GM12878 (cell line): ENCODE data around the gene ARHGAP15.

Source experiments
- RAD21 ChIP-seq: IDR thresholded peaks from 2 replicates; pipeline ENCODE4 v1.6.1; 2011; ENCODE audit warnings: mild to moderate bottlenecking, low read depth, low read length, moderate library complexity; ENCODE audit not compliant: insufficient read depth
- TF ChIP-seq, protein P1 (sequence below), 3 experiments: IDR thresholded peaks in 2 of 3; conservative IDR thresholded peaks in 1 of 3; 2 replicates each; pipeline ENCODE4 v1.5.1; 2011; ENCODE audit warnings: low read depth in 3 of 3, low read length in 3 of 3, mild to moderate bottlenecking in 3 of 3, control low read depth in 2 of 3, moderate library complexity in 2 of 3, inconsistent platforms in 1 of 3, mixed read lengths in 1 of 3; ENCODE audit not compliant: control insufficient read depth in 2 of 3, insufficient read depth in 1 of 3; ENCODE audit errors: extremely low read depth in 1 of 3
- TF ChIP-seq, protein P2 (sequence below): fragments of 450-650 bp; formaldehyde crosslinking; IDR thresholded peaks from 2 replicates; pipeline ENCODE4 v1.4.0; 2020; ENCODE audit warnings: mild to moderate bottlenecking, moderate library complexity

DNA sequence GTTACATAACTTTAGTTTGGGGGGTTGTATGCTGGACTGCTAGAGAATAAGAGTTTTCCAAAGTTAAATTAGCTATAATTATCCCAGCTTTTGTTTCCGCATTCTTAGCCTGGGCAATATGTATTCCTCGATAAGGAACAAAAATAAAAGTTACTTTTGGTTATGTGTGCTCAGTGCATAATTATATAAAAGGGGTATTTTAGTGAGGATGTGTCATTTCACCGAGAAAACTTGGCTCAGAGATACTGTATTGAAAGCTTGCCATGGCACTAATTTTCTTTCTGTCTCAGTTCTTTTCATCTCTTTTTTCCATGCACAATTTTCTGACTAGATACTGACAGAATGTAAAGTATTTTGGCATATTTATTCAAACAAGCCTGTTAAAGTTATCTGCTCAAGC, 28.2 kb downstream of the ARHGAP15 start:
- TF ChIP-seq RAD21, result no peak
- TF ChIP-seq, protein P1, sequence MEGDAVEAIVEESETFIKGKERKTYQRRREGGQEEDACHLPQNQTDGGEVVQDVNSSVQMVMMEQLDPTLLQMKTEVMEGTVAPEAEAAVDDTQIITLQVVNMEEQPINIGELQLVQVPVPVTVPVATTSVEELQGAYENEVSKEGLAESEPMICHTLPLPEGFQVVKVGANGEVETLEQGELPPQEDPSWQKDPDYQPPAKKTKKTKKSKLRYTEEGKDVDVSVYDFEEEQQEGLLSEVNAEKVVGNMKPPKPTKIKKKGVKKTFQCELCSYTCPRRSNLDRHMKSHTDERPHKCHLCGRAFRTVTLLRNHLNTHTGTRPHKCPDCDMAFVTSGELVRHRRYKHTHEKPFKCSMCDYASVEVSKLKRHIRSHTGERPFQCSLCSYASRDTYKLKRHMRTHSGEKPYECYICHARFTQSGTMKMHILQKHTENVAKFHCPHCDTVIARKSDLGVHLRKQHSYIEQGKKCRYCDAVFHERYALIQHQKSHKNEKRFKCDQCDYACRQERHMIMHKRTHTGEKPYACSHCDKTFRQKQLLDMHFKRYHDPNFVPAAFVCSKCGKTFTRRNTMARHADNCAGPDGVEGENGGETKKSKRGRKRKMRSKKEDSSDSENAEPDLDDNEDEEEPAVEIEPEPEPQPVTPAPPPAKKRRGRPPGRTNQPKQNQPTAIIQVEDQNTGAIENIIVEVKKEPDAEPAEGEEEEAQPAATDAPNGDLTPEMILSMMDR (IDR thresholded peaks at IDR 0.05 in 2 of 3, conservative IDR thresholded peaks at IDR 0.05 in 1 of 3; ENCODE audit: control insufficient read depth in 2 of 3, extremely low read depth in 1 of 3, insufficient read depth in 1 of 3, low read depth in 3 of 3, low read length in 3 of 3), result no peak
- TF ChIP-seq, protein P2, sequence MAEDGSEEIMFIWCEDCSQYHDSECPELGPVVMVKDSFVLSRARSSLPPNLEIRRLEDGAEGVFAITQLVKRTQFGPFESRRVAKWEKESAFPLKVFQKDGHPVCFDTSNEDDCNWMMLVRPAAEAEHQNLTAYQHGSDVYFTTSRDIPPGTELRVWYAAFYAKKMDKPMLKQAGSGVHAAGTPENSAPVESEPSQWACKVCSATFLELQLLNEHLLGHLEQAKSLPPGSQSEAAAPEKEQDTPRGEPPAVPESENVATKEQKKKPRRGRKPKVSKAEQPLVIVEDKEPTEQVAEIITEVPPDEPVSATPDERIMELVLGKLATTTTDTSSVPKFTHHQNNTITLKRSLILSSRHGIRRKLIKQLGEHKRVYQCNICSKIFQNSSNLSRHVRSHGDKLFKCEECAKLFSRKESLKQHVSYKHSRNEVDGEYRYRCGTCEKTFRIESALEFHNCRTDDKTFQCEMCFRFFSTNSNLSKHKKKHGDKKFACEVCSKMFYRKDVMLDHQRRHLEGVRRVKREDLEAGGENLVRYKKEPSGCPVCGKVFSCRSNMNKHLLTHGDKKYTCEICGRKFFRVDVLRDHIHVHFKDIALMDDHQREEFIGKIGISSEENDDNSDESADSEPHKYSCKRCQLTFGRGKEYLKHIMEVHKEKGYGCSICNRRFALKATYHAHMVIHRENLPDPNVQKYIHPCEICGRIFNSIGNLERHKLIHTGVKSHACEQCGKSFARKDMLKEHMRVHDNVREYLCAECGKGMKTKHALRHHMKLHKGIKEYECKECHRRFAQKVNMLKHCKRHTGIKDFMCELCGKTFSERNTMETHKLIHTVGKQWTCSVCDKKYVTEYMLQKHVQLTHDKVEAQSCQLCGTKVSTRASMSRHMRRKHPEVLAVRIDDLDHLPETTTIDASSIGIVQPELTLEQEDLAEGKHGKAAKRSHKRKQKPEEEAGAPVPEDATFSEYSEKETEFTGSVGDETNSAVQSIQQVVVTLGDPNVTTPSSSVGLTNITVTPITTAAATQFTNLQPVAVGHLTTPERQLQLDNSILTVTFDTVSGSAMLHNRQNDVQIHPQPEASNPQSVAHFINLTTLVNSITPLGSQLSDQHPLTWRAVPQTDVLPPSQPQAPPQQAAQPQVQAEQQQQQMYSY (CRISPR knock-in tag), result no peak
